GM19099 (cell line): ENCODE data around the gene DCXR.

Experiments used
- POLR2A ChIP-seq: IDR thresholded peaks from 3 replicates; pipeline ENCODE4 v1.6.1; 2011; ENCODE audit warnings: low read depth; ENCODE audit not compliant: insufficient read length; ENCODE audit errors: extremely low read depth

DCXR gene

GRCh38 chr17:82062076-82062983 is 24.8 kb upstream of the DCXR start:
- no peak for TF ChIP-seq POLR2A

DNA sequence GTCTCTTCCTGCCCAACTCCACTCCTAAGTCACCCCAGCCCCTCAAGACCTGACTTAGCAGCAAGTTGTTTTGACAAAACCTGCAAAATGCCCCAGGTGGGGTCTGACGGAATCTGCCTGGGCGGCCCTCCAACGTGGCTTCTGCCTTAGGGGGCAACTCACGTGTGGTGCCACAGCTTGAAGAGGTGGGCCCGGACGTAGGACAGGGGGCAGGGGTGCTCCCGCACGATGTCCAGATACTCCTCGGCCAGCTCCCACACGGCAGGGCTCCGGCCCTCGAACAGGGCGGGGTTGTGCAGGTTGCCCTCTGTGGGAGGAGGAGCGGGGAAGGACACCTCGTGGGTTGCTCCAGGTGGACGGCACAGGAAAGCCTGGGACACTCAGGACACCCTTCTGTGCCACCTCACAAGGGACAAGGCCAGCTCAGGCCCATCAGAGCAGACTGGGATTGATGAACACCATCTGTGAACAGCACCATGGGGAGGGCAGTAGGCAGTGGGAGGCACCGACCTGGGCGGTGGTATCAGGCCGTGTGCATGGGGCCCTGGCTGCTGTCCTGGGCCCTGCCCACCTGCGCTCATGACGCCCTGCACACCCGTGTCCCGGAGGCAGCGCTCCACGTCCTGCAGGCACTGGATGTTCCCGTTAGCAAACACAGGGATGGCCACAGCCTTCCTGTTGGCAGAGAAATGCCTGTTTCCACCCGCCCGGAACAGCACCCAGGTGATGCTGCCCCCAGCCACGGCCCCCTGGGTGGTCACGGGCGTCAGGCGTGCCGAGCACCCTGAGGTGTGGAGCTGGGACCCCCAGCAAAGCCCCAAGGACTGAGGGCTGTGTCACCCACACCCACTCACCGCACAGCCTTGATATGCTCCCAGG is 23.8 kb upstream of the DCXR start:
- no peak for TF ChIP-seq POLR2A

GRCh38 chr17:82060614-82061013 is 23.1 kb upstream of the DCXR start:
- no peak for TF ChIP-seq POLR2A

- no peak for TF ChIP-seq POLR2A
These were observed 22.5 kb upstream of the DCXR start for GRCh38 chr17:82060001-82060380.

DNA sequence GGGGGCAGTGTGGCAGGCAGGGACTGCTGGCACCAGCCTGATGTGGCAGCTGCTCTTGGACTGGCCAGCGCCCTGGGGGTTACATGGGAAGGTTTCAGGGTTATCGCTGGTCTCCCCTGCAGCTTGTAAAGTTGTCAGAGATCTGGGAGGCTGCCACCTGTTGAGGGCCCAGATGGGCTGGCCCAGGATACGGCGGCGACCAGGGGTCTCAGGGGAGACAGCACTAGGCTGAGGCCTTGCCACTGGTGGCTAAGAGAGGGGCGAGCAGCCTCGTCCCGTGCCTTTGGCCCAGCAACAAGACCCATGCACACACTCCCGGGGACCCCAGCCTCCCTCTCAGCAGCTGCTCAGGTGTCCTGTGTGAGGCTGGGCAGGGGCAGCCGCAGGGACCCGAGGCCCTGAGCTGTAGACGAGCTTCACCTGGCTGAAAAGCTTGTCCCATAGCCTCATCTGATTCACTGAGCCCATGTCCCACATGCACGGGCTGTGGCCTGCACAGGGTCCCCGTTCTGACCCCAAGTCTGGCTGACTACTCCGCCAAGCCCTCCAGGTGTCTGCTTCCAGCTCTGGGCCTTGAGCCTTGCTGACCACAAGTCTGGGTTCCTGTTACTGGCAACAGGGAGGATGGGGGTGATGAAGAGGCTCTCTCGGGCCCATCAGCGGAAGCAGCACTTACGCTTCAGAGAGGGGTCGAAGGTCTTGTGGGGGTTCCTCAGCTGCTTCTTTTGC is 21.9 kb upstream of the DCXR start:
- no peak for TF ChIP-seq POLR2A

- no peak for TF ChIP-seq POLR2A
These were observed 21.4 kb upstream of the DCXR start for GRCh38 chr17:82058855-82059249.

- no peak for TF ChIP-seq POLR2A
These were observed 20.8 kb upstream of the DCXR start for GRCh38 chr17:82058230-82058854.

DNA sequence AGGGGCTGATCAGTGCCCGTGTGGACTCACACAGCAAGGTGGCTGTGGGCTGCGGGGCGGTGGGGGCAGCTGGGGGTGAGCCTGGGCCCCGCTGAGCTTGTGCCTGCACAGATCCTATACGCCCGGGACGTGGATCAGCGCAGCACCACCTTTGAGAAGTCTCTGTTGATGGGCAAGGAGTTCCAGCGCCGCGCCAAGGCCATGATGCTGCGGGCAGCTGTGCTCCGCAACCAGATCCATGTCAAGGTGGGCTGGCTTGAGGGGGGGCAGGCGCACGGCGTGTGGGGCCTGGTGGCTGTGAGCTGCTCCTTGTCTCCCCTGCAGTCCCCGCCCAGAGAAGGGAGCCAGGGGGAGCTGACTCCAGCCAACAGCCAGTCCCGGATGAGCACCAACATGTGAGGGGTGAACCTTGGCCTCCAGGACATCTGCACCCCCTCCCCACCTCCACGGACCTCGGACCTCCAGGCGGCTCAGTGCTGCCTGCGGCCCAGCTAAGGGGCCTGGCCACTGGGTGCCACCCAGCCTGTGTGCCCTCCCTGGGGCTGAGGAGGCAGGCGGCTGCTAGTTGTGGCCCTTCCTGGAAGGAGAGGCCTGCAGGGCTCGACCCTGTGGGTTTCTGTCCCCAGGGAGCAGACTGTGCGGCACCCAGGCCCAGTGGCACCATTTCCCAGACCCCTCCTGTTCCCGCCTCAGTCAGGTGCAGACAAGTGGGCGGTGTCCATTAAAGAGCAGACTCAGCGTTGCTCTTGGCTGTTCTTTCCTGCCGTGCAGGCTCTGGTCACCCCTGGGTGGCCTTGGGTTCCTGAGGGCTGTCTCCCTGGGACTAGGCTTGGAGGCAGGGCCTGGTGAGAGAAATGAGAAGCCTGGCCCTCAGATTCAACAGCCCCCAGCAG is 19.5 kb upstream of the DCXR start:
- TF ChIP-seq POLR2A, result no peak

GRCh38 chr17:82055965-82056728 is 18.6 kb upstream of the DCXR start:
- TF ChIP-seq POLR2A, result no peak

GRCh38 chr17:82055023-82055964 is 17.8 kb upstream of the DCXR start:
- TF ChIP-seq POLR2A, result no peak

GRCh38 chr17:82054351-82055022 is 17.0 kb upstream of the DCXR start:
- TF ChIP-seq POLR2A, result no peak
